ENCODE data around the gene ENOX2. TPM values are rescaled to one million over a fixed set of nuclear protein-coding genes. Genes with fewer than 3 reads are reported as not detected.
A peak's percentile ranks its signal among the peaks of the same experiment; 100 is the strongest.

Gene ENOX2
- total RNA-seq, 1 donor from 2014 or later, result 13.9 TPM

DNA sequence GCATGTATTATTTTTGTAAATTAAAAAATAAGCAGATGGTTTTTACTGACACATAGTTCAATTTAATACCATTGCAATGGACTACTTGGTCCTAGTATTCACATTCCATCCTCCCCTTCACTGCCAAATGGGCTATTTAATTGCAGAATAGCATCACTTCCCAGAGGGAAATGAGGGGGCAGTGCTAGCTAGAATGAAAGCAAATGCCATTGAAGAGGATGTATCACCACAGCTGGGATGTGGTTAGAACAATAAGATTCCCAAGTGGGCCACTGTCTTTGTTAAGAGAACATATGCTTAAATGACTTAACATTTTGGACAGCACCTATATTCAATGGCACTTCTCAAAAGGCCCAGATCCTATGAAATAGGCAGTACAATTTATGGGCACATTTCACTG is 276.5 kb downstream of the ENOX2 start:
- H3K9me3 Mint-ChIP-seq, result no peaks in the 10 kb centered on the region
- H3K36me3 Mint-ChIP-seq (ENCODE audit: low read depth), result no peaks in the 10 kb centered on the region
- H3K27ac Mint-ChIP-seq, result no peak overlapping the region
- H3K4me1 Mint-ChIP-seq, result no peaks in the 10 kb centered on the region
- no peak overlapping the region for H3K4me3 Mint-ChIP-seq
- no peaks in the 10 kb centered on the region for H3K27me3 Mint-ChIP-seq
- DNase-seq, result no peak
- intact Hi-C loops (cut with micrococcal nuclease), result no loop called here

DNA sequence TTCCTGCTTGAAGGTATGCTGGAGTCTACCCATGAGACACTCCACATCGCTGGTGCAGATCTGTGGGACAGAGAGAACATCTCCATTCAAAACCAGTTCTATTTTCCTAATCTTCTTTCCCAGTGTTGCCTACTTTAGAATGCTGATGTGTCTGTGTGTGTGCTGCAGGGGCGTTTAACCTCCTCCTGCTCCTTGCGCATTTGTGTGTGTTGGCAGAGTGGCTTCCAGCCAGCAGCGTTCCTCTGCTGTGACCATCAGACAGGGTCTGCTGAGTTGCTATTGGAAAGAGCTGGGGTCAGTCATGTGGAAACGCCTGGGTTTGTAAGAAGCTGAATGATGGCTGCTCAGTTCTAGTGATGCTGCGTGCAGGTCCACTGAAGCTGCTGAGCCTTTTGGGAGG is 277.6 kb downstream of the ENOX2 start:
- H3K9me3 Mint-ChIP-seq, result no peaks in the 10 kb centered on the region
- H3K36me3 Mint-ChIP-seq (ENCODE audit: low read depth), result no peaks in the 10 kb centered on the region
- no peaks in the 10 kb centered on the region for H3K4me1 Mint-ChIP-seq
- intact Hi-C loops (cut with micrococcal nuclease), result no loop called here
- no peak overlapping the region for H3K4me3 Mint-ChIP-seq
- DNase-seq, result no peak
- H3K27ac Mint-ChIP-seq, result no peak overlapping the region
- no peaks in the 10 kb centered on the region for H3K27me3 Mint-ChIP-seq

DNA sequence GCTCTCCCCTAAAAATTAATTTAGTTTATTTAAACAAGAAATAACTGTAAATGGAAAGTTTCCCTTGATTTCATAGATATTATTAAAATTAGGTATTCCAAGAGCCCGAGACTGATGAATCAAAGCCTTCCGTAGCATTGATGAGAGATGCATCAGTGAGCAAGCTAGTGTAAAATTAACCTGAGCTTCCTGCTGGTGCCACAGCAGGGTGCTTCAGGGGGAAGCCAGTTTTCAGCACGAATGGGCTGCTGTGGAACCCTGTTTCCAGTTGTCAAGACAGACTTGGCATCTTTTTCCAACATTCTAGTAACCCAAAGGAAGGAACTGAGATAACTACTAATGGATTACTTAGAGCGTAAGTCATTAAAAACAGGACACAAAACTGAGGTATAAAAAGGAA is 279.5 kb downstream of the ENOX2 start:
- Mint-ChIP-seq H3K4me1 (no peaks in the 10 kb centered on the region), H3K9me3 (no peaks in the 10 kb centered on the region), H3K27me3 (no peaks in the 10 kb centered on the region), H3K36me3 (ENCODE audit: low read depth) (no peaks in the 10 kb centered on the region), H3K4me3 (no peak overlapping the region), H3K27ac (no peak overlapping the region)
- intact Hi-C loops (cut with micrococcal nuclease), result no loop called here
- DNase-seq, result no peak

DNA sequence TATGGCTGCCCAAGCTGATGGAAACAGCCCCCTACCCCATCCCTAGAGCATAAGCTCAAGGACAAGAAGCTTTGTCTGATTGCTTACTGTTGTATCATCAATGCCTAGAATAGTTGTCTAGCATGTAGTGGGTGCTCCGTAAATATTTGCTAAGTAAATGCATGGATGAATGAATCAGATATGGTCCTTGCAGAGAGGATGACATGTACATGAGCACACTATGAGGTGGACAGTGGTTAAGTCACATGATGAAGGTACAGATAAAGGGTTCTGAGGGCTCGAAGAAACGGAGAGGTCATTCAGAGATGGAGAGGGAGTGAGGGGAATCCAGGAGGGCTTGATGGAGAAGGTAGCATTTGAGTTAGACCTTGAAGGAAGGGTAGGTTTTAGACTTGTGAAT is 287.1 kb downstream of the ENOX2 start:
- no peak overlapping the region for H3K27ac Mint-ChIP-seq
- H3K9me3 Mint-ChIP-seq, result no peaks in the 10 kb centered on the region
- no peak for DNase-seq
- no peaks in the 10 kb centered on the region for H3K4me1 Mint-ChIP-seq
- H3K27me3 Mint-ChIP-seq, result no peaks in the 10 kb centered on the region
- H3K36me3 Mint-ChIP-seq (ENCODE audit: low read depth), result no peaks in the 10 kb centered on the region
- intact Hi-C loops (cut with micrococcal nuclease), result no loop called here
- H3K4me3 Mint-ChIP-seq, result no peak overlapping the region

DNA sequence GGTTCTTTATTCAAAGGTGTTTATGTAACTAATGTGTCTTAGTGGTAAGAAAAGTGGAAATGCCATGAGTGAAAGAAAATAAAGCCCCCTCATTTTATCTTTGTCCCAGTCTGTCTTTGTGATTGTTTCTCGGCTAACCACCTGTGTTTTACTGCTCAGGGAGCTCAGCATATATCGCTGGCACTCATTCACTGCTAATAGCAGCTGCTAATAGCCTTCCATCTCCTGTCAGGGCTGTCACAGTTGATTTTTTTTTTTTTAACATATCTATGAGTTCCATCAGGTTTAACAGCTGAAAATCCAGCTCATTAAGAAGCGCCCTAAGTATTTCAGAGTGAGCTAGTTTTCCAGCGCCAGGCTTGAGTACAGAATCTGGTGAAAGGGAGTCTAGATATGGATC is 295.6 kb downstream of the ENOX2 start:
- intact Hi-C loops (cut with micrococcal nuclease), result no loop called here
- no peaks in the 10 kb centered on the region for H3K9me3 Mint-ChIP-seq
- H3K4me3 Mint-ChIP-seq, result no peak overlapping the region

DNA sequence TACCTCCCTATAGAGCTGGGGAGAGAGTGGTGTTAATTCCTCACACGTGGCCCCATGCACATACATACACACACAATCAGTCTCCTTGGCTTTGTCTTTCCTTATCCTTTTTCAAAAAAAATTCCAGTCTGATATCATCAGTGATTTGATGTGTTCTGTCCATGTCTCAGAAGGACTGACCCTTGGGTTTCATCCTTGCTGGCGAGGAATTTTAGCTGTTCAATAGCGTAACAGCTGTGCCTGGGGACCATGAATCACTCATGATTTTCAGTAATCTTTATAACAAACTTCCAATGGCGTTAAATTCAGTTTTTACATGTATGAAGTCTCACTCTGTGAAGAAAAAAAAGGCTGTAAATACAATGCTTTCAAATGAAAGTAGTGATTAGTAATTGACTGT is 296.6 kb downstream of the ENOX2 start:
- Mint-ChIP-seq H3K4me1 (no peaks in the 10 kb centered on the region), H3K36me3 (ENCODE audit: low read depth) (no peaks in the 10 kb centered on the region), H3K9me3 (no peaks in the 10 kb centered on the region), H3K4me3 (no peak overlapping the region), H3K27ac (no peak overlapping the region), H3K27me3 (peaks cover 4% of the 10 kb centered on the region)
- intact Hi-C loops (cut with micrococcal nuclease), result no loop called here
- no peak for DNase-seq

More for the DNA sequence above, 295.6 kb downstream of the ENOX2 start:
- H3K27ac Mint-ChIP-seq, result no peak overlapping the region
- H3K4me1 Mint-ChIP-seq, result no peaks in the 10 kb centered on the region
- peaks cover 4% of the 10 kb centered on the region for H3K27me3 Mint-ChIP-seq
- DNase-seq, result no peak
- no peaks in the 10 kb centered on the region for H3K36me3 Mint-ChIP-seq (ENCODE audit: low read depth)

DNA sequence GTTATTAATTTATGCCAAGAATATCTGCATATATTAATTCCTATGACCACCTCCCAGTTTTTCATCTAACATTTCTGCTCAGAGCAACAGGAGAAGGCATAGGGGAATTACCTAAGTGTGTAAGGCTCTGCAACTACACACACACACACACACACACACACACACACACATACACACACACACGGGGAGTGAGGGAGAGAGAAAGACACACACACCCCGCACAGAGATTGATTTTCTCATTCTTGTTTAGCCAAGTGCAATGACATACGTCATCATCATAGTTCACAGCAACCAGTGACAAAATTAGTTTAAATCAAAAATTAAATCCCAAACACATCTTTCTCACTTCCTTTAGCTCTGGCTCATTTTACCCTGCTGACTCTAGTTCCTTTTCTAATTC is 298.1 kb downstream of the ENOX2 start:
- DNase-seq, result no peak
- Mint-ChIP-seq H3K9me3 (no peaks in the 10 kb centered on the region), H3K4me1 (no peaks in the 10 kb centered on the region), H3K27me3 (peaks cover 4% of the 10 kb centered on the region), H3K4me3 (no peak overlapping the region), H3K27ac (no peak overlapping the region), H3K36me3 (ENCODE audit: low read depth) (no peaks in the 10 kb centered on the region)
- intact Hi-C loops (cut with micrococcal nuclease), result no loop called here

DNA sequence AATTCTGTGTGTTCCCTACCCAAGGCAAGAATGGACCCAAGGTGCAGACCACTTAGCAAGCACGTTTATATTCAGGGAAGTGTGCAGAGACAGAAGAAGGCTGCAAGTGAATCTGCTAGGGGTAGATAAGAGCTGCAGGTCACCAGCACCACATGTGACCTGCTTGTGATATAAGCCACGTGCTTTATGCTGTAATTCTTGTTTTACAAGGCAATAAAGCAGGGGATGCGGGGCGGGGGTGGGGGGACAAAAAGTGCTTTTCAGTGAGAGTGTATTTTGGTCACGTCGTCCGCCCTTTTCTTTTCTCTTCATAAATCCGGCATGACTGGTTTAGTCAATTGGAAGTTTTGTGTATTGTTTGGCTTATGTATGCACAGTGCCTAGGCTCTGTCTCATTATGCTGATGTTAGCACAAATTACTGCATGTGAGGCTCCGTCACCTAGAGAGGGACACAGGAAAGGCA is 308.5 kb downstream of the ENOX2 start:
- Mint-ChIP-seq H3K27ac (no peak overlapping the region), H3K36me3 (ENCODE audit: low read depth) (no peaks in the 10 kb centered on the region), H3K4me3 (no peak overlapping the region), H3K9me3 (no peaks in the 10 kb centered on the region), H3K27me3 (peaks cover 2% of the 10 kb centered on the region), H3K4me1 (no peaks in the 10 kb centered on the region)
- DNase-seq, result no peak
- intact Hi-C loops (cut with micrococcal nuclease), result no loop called here

DNA sequence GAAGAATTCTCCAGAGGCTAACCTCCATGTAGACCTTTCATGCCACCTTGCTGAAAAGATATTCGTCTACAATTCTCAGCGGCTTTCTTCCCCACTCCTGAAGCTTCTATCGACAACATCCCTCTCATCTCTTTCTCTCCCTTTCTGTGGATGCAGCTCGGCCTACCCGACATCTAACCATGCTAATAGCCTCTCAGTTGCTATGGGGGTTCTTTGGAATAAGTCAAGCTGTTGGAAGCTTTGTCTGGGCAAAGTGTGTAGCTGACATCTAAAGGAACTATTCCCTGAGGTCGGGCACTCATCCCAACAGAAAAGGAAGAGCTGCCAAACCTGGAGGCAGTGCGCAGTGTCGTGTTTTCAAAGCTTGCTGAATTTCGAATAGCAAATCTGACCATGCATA is 309.1 kb downstream of the ENOX2 start:
- intact Hi-C loops (cut with micrococcal nuclease), result no loop called here
- Mint-ChIP-seq H3K9me3 (no peaks in the 10 kb centered on the region), H3K27me3 (peaks cover 2% of the 10 kb centered on the region), H3K4me3 (no peak overlapping the region), H3K4me1 (no peaks in the 10 kb centered on the region), H3K36me3 (ENCODE audit: low read depth) (no peaks in the 10 kb centered on the region), H3K27ac (no peak overlapping the region)
- no peak for DNase-seq

DNA sequence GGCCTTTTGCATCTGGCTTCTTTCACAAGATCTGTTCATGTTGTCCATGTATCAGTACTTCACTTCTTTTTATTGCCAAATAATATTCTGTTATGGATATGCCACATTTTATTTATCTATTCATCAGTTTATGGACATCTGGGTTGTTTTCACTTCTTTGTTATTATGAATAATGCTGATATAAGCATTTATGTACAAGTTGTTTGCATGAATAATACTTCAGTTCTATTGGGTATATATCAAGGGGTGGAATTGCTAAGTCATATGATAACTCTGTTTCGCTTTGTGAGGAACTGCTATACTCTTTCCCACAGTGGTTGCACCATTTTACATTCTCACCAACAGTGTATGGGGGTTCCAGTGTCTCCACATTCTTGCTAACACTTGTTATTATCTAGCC is 310.8 kb downstream of the ENOX2 start:
- Mint-ChIP-seq H3K36me3 (ENCODE audit: low read depth) (no peaks in the 10 kb centered on the region), H3K27ac (no peak overlapping the region), H3K9me3 (no peaks in the 10 kb centered on the region), H3K27me3 (peaks cover 2% of the 10 kb centered on the region), H3K4me1 (no peaks in the 10 kb centered on the region), H3K4me3 (no peak overlapping the region)
- intact Hi-C loops (cut with micrococcal nuclease), result no loop called here
- no peak for DNase-seq

DNA sequence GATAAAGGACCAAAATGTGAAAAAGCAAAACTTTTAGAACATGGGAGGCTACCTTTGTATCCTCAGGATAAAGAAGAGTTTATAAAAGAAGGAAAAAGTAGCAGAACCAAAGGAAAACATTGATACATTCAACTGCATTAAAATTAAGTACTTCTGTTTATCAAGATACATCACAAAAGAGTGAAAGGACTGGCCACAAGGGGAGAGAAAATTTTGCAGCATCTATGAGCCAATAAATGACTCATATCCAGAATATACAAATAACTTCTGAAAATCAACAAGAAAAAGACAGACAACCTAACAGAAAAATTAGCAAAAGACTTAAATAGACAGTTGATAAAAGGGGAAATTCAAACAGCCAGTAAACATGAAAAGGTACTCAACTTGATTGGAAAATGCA is 324.1 kb downstream of the ENOX2 start:
- Mint-ChIP-seq H3K9me3 (no peaks in the 10 kb centered on the region), H3K36me3 (ENCODE audit: low read depth) (no peaks in the 10 kb centered on the region), H3K4me3 (no peak overlapping the region), H3K4me1 (no peaks in the 10 kb centered on the region), H3K27me3 (peaks cover 3% of the 10 kb centered on the region), H3K27ac (no peak overlapping the region)
- intact Hi-C loops (cut with micrococcal nuclease), result no loop called here
- DNase-seq, result no peak

DNA sequence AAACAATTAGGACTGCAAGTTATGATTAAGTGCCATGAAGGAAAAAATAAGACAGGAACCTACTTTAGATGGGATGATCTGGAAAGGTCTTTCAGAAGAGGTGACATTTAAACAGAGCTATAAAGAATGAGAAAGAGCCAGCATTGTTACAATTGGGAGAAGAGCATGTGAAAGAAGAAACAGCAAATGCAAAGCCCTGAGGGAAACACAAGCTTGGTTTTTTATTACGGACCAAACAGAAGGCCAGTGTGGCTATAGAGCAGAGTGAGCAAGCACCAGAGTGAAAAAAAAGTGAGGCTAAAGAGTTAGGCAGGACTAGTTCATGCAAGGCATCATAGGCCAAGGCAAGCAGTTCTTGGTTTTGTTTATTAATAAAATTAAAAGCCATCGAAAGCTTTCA is 325.6 kb downstream of the ENOX2 start:
- H3K4me1 Mint-ChIP-seq, result no peaks in the 10 kb centered on the region
- H3K4me3 Mint-ChIP-seq, result no peak overlapping the region
- intact Hi-C loops (cut with micrococcal nuclease), result loop anchor here (2.0 kb wide), 1 partner anchor 339 kb away; no protein-coding TSS in a partner anchor
- no peak for DNase-seq
- H3K27me3 Mint-ChIP-seq, result peaks cover 3% of the 10 kb centered on the region
- no peak overlapping the region for H3K27ac Mint-ChIP-seq
- no peaks in the 10 kb centered on the region for H3K36me3 Mint-ChIP-seq (ENCODE audit: low read depth)
- no peaks in the 10 kb centered on the region for H3K9me3 Mint-ChIP-seq

DNA sequence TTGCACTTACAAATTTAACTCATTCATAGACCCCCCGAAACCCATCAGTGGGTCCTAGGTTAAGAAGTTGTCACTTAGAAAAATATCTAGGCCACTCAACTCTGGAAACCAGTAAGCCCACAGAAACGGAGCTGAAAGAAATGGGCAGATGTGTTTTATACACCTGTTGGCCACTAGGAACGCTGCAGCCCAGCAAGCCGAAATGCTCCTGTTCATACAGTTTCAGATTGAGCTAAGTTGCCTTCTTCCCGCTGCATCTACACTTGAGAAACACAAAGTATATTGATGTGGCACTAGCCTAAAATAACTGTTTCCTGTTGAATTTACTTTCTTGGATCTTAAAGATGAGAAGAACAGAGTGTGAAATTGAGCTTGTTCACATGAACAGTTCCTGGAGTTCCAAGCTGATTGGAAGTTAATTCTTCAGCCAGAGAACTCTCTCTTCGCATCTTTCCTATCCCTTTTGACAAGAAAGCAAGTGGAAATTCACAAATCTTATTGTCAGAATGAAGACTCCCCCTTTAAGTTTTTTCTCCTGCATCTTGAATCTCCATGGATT is 327.1 kb downstream of the ENOX2 start:
- peak; percentile 62 for DNase-seq
- H3K27me3 Mint-ChIP-seq, result peaks cover 3% of the 10 kb centered on the region

More for the DNA sequence above, 327.1 kb downstream of the ENOX2 start:
- Mint-ChIP-seq H3K27ac (no peak overlapping the region), H3K4me3 (no peak overlapping the region), H3K36me3 (ENCODE audit: low read depth) (no peaks in the 10 kb centered on the region), H3K4me1 (no peaks in the 10 kb centered on the region), H3K9me3 (no peaks in the 10 kb centered on the region)
- intact Hi-C loops (cut with micrococcal nuclease), result loop anchor here (2.0 kb wide), 1 partner anchor 341 kb away; no protein-coding TSS in a partner anchor
